NOMO-1 (cell line): ENCODE results near the gene BEGAIN.
A peak's percentile ranks its signal among the peaks of the same experiment; 100 is the strongest.
"Not testable (repeated sequence)": the region's sequence is repeated elsewhere in the genome, so short reads cannot be mapped to it uniquely, and the experiment has no call there.

Experiments used
- DNase-seq, 2 experiments: peaks; one replicate each; lab custom pipeline; 2025; ENCODE audit not compliant: unreplicated experiment in 2 of 2; lab: John Stamatoyannopoulos, UW

The BEGAIN gene

GRCh38 chr14:100526632-100527031 is 60.6 kb downstream of the BEGAIN start:
- DNase-seq = no peak

- no peak for DNase-seq
These were observed 61.2 kb downstream of the BEGAIN start for GRCh38 chr14:100526057-100526456.

GRCh38 chr14:100525615-100526014 is 61.6 kb downstream of the BEGAIN start:
- DNase-seq = no peak

- DNase-seq = peak; percentile 43 to 51
These were observed 62.3 kb downstream of the BEGAIN start for GRCh38 chr14:100524933-100525243.

- DNase-seq = no peak
These were observed 62.8 kb downstream of the BEGAIN start for GRCh38 chr14:100524233-100524932.

- DNase-seq = no peak
These were observed 63.4 kb downstream of the BEGAIN start for GRCh38 chr14:100523843-100524169.

- no peak for DNase-seq
These were observed 63.9 kb downstream of the BEGAIN start for GRCh38 chr14:100523131-100523842.

GRCh38 chr14:100522616-100523099 is 64.6 kb downstream of the BEGAIN start:
- DNase-seq = no peak

- not testable (repeated sequence) for DNase-seq
These were observed 81.2 kb downstream of the BEGAIN start for GRCh38 chr14:100506053-100506452.

GRCh38 chr14:100504372-100505078 is 82.7 kb downstream of the BEGAIN start:
- no peak for DNase-seq

GRCh38 chr14:100503251-100503650 is 84.0 kb downstream of the BEGAIN start:
- DNase-seq = no peak

- DNase-seq = no peak
These were observed 84.5 kb downstream of the BEGAIN start for GRCh38 chr14:100502622-100503220.

- DNase-seq = no peak
These were observed 87.1 kb downstream of the BEGAIN start for GRCh38 chr14:100500128-100500527.

GRCh38 chr14:100498068-100498467 is 89.1 kb downstream of the BEGAIN start:
- no peak for DNase-seq

- DNase-seq = no peak
These were observed 91.3 kb downstream of the BEGAIN start for GRCh38 chr14:100495917-100496316.

- no peak for DNase-seq
These were observed 92.6 kb downstream of the BEGAIN start for GRCh38 chr14:100494645-100495044.

GRCh38 chr14:100490252-100490651 is 97.0 kb downstream of the BEGAIN start:
- no peak for DNase-seq

- no peak for DNase-seq
These were observed 99.2 kb downstream of the BEGAIN start for GRCh38 chr14:100488057-100488456.

- DNase-seq = no peak
These were observed 99.9 kb downstream of the BEGAIN start for GRCh38 chr14:100487304-100487703.
